ENCODE data around the gene SFXN5.
A peak's percentile ranks its signal among the peaks of the same experiment; 100 is the strongest.
"Not testable (repeated sequence)": the region's sequence is repeated elsewhere in the genome, so short reads cannot be mapped to it uniquely, and the experiment has no call there.

Gene SFXN5

DNA sequence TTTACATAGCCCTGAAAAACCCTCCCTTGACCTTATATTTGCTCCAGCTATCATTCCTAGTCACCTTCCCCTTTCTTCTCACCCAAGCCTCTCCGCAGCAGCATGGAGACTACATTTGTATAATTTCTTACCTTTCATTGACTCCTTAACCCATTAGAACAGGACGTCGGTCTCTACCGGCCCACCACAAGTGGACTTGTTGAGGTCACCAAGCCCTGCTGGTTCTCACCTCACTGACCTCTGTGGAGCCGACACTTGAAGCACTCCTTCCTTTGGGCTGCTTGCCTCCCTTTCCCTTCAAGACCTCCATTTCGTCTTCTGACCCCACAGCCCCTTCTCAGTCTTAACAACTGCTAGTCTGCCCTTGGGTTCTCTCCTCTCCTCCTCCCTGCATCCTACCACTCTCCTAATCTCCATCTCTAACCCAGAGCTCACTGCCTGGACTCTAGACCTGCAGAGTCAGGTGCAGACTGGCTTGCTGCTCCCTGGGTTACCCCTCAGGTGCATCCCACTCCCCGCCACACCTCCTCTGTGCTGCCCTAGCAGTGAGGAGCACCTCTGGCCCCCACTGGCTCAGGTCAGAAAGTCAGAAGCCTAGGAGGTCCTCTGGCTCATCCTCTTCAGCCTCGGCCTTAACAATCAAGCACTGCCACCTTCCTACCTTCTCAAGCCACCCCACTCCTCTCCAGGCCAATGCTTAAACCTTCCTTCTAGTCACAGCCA lies 5.3 kb upstream of the SFXN5 start:
- no peak for DNase-seq

- no peak for DNase-seq
Observed at GRCh38 chr2:73075477-73076373, 4.2 kb upstream of the SFXN5 start.

GRCh38 chr2:73074110-73075069 lies 2.9 kb upstream of the SFXN5 start:
- DNase-seq: no peak

DNA sequence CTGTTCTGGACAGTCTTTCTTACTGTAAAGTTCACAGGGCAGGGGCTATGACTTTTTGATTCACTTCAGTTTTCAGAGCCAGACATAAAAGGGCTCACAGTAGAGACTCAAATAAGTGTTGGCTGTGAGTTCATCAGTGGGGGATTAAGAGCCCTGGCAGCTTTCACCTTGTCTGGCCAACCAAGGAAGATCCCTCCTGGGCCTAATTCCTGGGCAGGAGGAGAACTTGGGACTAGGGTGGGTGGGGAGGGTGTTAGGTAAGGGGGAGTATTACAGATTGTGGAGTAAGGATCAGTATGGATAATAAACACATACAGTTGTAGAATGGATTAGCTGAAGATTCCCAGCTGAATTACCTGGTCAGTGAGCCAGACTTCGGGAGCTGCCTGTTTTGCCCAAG lies 904 bp upstream of the SFXN5 start:
- DNase-seq: no peak

- no peak for DNase-seq
Observed at GRCh38 chr2:73072129-73072395, 550 bp upstream of the SFXN5 start.

DNA sequence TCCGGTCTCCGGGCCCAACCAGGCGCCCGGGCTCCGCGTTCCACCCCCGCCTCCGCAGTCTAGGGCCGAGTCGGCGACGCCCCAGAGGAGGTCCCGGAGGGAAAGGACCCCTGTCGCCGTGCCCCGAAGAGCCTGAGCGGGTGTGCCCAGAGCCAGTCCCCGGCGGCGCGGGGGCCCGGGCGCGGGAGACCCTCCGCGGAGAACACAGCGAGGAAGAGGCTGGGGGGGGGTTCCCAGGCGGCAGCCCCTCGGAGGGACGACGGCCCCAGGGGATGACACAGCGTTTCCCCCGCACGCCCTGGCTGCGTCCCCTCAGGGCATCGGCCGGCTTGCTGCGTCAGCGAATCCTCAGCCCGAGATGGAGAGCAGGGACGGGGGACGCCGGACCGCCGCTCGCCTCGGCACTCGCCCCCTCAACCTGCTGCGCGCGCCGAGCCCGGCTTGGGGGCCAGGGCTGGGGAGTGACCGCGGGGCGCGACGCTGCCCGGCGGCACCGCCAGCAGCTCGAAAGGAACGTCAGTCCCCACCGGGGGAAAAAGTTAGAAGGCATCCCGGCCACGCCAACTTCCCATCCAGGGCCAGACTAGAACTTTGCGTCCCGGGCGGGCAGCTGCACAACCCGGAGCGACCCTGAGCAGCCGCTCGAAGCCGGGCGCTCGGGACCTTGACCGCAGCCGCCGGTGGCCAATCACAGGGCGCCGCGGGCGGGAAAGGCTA lies 711 bp downstream of the SFXN5 start:
- peak; percentile 18 to 44 for DNase-seq

DNA sequence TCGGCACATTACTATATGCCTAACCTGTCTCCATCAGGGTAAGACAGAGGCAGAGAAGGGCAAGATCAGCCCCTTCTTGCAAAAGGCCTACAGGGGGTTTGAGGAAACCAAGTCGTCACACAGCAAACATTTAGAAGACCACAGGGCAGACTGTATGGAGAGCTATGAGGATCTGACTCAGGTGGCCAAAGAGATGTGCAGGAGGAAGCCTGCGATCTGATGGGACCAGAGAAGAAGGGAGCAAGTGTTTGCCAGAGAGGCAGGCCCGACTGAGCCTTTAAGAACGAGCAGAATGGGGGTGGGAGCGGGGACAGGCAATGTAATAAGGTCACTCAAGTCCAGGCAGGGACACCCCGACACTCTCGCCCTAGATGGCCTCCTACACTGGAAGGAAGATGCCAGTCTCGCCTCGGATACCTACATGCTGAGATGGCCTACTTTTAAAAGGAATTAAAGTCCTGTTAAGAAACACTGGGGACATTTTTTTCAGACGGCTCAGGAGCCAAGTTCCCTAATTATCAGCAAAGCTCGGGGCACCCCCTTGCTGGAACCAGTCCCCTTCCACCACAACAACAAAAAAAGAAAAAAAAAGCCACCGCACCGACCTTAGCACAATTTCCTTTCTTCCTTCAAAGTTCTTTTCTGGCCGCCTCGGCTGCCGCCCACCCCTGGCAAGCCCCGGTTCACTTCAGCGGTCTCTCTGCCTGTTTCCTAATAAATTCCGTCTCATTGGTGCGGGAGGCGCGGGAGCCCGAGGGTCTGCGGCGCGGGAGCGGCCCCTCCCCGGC lies 1.5 kb downstream of the SFXN5 start:
- DNase-seq: no peak

GRCh38 chr2:73069041-73069854 lies 2.3 kb downstream of the SFXN5 start:
- DNase-seq: no peak

- no peak for DNase-seq
Observed at GRCh38 chr2:73068147-73068546, 3.4 kb downstream of the SFXN5 start.

DNA sequence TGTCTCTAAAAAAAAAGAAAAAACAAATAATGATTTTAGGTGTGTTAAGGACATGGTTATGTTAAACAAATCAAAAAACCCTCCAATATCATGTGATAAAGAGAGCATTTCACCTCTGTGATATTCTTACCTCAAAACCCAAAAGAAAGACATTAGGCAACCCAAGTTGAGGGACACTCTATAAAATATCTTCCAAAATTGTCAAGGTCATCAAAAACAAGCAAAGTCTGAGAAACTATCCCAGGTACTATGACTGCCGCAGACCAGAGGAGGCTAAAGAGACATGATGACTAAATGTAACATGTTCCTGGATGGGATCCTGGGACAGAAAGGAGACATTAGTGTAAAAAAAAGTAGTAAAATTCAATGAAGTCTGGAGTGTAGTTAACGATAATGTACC lies 4.5 kb downstream of the SFXN5 start:
- no peak for DNase-seq

GRCh38 chr2:73065070-73065469 lies 6.4 kb downstream of the SFXN5 start:
- DNase-seq: not testable (repeated sequence)

DNA sequence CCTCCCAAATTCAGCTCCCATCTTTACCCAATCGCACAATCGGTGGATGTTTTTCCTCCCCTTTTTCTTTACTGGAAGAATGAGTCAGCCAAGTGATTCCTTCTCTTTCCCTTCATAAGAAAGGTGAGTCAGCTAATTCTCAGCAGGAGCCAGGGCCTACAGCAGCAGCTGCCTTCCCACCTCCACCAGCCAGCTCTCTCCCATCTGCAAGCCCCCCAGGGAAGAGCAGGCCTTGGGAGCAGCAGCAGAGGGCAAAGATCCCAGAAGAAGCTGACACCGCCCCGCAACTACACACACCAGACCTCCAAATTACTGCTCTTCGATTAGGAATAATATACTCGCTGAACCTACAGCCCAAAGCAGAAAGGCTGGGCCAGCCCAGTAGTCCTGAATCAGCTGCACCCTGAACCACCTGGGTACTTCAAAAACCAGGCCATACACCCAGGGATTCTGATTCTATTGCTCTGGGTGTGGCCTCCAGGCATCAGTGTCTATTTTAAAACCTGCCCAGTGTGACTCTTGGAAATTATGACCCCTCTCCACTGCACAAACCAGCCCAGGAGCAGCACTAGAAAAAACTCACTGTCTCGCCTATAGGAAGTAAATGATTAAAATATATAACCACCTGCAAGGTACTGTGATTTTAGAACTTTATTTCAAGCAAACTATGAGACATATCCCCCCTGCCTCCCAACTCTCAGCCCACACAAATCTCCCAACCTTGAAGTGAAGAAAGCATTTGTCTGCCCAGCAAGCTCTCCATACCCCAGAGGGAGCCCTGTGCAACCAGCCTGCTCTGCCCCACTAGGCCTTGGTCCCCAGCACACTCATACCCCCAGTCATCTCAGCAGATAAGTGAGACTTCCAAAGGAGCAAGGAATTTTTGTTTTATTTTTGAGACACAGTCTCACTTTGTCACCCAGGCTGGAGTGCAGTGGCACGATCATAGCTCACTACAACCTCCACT lies 7.3 kb downstream of the SFXN5 start:
- no peak for DNase-seq

- no peak for DNase-seq
Observed at GRCh38 chr2:73063472-73063871, 8.0 kb downstream of the SFXN5 start.

GRCh38 chr2:73059106-73059505 lies 12.4 kb downstream of the SFXN5 start:
- no peak for DNase-seq

DNA sequence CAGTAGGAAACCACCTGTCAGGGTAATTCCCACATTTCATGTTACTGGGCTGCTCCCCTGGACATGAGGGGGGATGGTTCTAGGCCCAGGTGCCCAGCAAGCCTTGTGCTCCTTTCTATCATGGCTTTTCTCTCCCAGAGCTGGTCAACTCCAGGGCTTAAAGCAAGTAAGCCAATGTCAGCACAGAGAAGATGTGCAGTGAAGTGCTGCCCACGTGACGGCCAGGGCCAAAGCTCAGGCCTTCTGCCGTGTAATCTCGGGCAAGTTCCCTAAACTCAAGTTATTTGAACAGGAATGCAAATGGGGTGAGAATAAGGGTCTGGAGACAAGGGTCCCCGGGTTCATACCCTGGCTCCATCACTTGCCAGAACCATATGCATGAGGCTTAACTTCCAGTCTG lies 16.5 kb downstream of the SFXN5 start:
- DNase-seq: no peak

- no peak for DNase-seq
Observed at GRCh38 chr2:73053316-73054114, 18.0 kb downstream of the SFXN5 start.

DNA sequence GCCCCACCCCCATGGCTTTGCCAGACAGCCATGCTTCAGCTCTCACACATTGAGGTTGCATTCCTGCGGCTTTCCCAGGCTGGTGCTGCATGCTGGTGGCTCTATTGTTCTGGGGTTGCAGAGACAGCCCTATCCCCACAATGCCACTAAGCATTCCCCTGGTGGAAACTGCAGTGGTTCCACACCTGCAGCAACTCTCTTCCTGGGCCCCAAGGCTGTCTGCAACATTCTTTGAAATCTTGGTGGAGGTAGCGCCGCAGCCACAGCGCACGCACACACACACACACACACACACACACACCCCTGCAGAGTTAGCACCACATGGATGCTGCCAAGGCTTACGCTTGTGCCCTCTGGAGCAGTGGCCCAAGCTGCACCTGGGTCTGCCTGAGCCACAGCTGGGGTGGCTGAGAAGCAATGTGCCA lies 21.4 kb downstream of the SFXN5 start:
- no peak for DNase-seq

DNA sequence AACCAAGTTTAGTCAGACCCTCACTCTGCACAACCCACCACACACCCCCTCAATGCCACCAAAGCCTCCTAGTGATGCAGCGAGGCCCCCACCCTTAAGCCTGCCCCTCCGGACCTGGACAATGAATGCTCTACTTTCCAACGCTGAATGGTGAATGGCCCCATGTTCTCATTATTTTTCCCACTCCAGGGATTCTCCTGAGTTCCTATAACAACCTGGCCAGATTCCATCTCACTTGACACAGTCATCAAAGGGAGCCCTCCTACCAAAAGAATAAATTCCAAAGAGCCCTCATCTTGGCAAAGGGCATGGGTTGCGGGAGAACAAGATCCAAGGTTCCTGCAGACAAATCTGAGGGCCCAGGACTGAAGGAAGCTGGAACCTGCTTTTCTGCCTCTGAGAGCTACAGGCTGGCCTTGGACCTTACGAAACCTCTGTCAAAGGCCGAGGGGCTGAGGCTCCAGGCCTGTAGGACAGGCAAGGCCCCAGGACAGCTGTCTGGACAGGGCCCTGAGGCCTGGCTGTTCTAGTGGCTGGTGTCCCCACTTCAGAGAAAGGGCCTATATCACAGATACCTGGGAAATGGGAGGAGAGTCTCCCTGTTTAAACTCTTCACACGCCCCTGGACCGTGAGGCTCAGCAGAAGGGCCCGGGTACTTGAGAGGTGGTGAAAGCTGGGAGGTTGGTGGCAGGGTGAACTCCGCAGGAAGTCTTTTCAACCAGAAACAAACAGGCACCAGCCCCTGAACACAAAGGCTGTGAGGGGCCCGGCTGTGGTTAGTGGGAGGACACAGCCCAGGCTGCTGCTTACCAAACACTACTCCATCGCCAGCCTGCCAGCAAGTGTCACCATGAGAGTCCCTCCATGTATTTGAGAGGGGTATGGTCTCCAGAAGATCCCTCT lies 27.3 kb downstream of the SFXN5 start:
- DNase-seq: no peak
